HG03025 (cell line): ENCODE measurements around the gene FILIP1.

ENCODE experiments used
- ATAC-seq: cut with Tn5 transposase; IDR thresholded peaks from one replicate; pipeline ENCODE4 v1.9.1; 2021; ENCODE audit warnings: mild to moderate bottlenecking, moderate library complexity; ENCODE audit not compliant: unreplicated experiment, low FRiP score

Gene FILIP1

GRCh38 chr6:75347898-75348610 is 145.5 kb downstream of the FILIP1 start:
- ATAC-seq, result no peak

- ATAC-seq, result no peak
Measured at GRCh38 chr6:75345413-75345812, 148.2 kb downstream of the FILIP1 start.

- no peak for ATAC-seq
Measured at GRCh38 chr6:75344455-75344854, 149.1 kb downstream of the FILIP1 start.

GRCh38 chr6:75344021-75344420 is 149.6 kb downstream of the FILIP1 start:
- ATAC-seq, result no peak

- no peak for ATAC-seq
Measured at GRCh38 chr6:75337835-75338580, 155.6 kb downstream of the FILIP1 start.

GRCh38 chr6:75334266-75335040 is 159.1 kb downstream of the FILIP1 start:
- ATAC-seq, result no peak

- no peak for ATAC-seq
Measured at GRCh38 chr6:75333676-75334200, 159.9 kb downstream of the FILIP1 start.

GRCh38 chr6:75331151-75331550 is 162.4 kb downstream of the FILIP1 start:
- ATAC-seq, result no peak

- ATAC-seq, result no peak
Measured at GRCh38 chr6:75329703-75330102, 163.9 kb downstream of the FILIP1 start.

- no peak for ATAC-seq
Measured at GRCh38 chr6:75327807-75328206, 165.8 kb downstream of the FILIP1 start.

GRCh38 chr6:75326557-75327258 is 166.9 kb downstream of the FILIP1 start:
- no peak for ATAC-seq

- no peak for ATAC-seq
Measured at GRCh38 chr6:75318900-75319299, 174.7 kb downstream of the FILIP1 start.

- ATAC-seq, result no peak
Measured at GRCh38 chr6:75317503-75318206, 175.9 kb downstream of the FILIP1 start.

GRCh38 chr6:75315978-75316377 is 177.6 kb downstream of the FILIP1 start:
- ATAC-seq, result no peak

GRCh38 chr6:75308250-75308988 is 185.2 kb downstream of the FILIP1 start:
- ATAC-seq, result peak; percentile 62

- ATAC-seq, result no peak
Measured at GRCh38 chr6:75307364-75308004, 186.1 kb downstream of the FILIP1 start.

- ATAC-seq, result no peak
Measured at GRCh38 chr6:75306064-75306463, 187.5 kb downstream of the FILIP1 start.

GRCh38 chr6:75305573-75305972 is 188.0 kb downstream of the FILIP1 start:
- ATAC-seq, result no peak

GRCh38 chr6:75302280-75302679 is 191.3 kb downstream of the FILIP1 start:
- ATAC-seq, result no peak
